GM12892 (cell line): ENCODE results near the gene ENDOV.

Experiments used
- POLR2A ChIP-seq: IDR thresholded peaks from 2 replicates; pipeline ENCODE4 v1.6.1; 2011; ENCODE audit warnings: low read depth, low read length, control low read depth
- POLR2AphosphoS5 ChIP-seq: IDR thresholded peaks from 2 replicates; pipeline ENCODE4 v1.6.1; 2011; ENCODE audit warnings: low read depth, low read length, control low read depth
- TAF1 ChIP-seq: IDR thresholded peaks from 2 replicates; pipeline ENCODE4 v1.6.1; 2011; ENCODE audit warnings: low read depth, mild to moderate bottlenecking, control low read depth, low read length, borderline replicate concordance

GRCh38 chr17:80418589-80418988, 3.6 kb downstream of the ENDOV start:
- TF ChIP-seq POLR2A = no peak
- TF ChIP-seq POLR2AphosphoS5 = no peak
- TF ChIP-seq TAF1 = no peak
